Kidney epithelial cell (primary cell): ENCODE measurements around the gene DMRT1. TPM values are rescaled to one million over a fixed set of nuclear protein-coding genes. Genes with fewer than 3 reads are reported as not detected.

Experiments
- DNase-seq: peaks from one replicate; pipeline ENCODE4 v3.0.0-alpha.2; 2010; ENCODE audit warnings: low read depth
- H3K27me3 ChIP-seq: 2 replicates; pipeline ENCODE4 v1.6.0; 2011; ENCODE audit warnings: low read length; ENCODE audit not compliant: control insufficient read depth, insufficient read depth
- H3K36me3 ChIP-seq: 2 replicates; pipeline ENCODE4 v1.5.1; 2011; ENCODE audit warnings: low read length; ENCODE audit not compliant: control insufficient read depth, insufficient read depth
- H3K4me3 ChIP-seq: 2 replicates; pipeline ENCODE4 v1.5.1; 2011; ENCODE audit warnings: low read depth, mild to moderate bottlenecking, control low read depth, low read length
- total RNA-seq: library from RNA; depleted of rRNA; stranded (reverse); fragments of >200 nt; gene quantifications from 2 replicates; pipeline ENCODE4 v1.2.3, GENCODE V29; 2015
- TF ChIP-seq, protein P1 (sequence below): IDR thresholded peaks from 2 replicates; pipeline ENCODE4 v1.5.1; 2011; ENCODE audit warnings: mild to moderate bottlenecking, moderate library complexity, low read length, control low read depth, inconsistent platforms; ENCODE audit not compliant: insufficient read depth, poor library complexity, severe bottlenecking

DMRT1 gene
- total RNA-seq, 1 donor from 2014 or later: 0.08 TPM

- H3K27me3 ChIP-seq: no peaks in the 10 kb centered on the region
- DNase-seq: no peak
- no peaks in the 10 kb centered on the region for H3K36me3 ChIP-seq
- no peak overlapping the region for H3K4me3 ChIP-seq
- TF ChIP-seq, protein P1, sequence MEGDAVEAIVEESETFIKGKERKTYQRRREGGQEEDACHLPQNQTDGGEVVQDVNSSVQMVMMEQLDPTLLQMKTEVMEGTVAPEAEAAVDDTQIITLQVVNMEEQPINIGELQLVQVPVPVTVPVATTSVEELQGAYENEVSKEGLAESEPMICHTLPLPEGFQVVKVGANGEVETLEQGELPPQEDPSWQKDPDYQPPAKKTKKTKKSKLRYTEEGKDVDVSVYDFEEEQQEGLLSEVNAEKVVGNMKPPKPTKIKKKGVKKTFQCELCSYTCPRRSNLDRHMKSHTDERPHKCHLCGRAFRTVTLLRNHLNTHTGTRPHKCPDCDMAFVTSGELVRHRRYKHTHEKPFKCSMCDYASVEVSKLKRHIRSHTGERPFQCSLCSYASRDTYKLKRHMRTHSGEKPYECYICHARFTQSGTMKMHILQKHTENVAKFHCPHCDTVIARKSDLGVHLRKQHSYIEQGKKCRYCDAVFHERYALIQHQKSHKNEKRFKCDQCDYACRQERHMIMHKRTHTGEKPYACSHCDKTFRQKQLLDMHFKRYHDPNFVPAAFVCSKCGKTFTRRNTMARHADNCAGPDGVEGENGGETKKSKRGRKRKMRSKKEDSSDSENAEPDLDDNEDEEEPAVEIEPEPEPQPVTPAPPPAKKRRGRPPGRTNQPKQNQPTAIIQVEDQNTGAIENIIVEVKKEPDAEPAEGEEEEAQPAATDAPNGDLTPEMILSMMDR: no peak
Measured at GRCh38 chr9:947985-948384, 106.5 kb downstream of the DMRT1 start.

DNA sequence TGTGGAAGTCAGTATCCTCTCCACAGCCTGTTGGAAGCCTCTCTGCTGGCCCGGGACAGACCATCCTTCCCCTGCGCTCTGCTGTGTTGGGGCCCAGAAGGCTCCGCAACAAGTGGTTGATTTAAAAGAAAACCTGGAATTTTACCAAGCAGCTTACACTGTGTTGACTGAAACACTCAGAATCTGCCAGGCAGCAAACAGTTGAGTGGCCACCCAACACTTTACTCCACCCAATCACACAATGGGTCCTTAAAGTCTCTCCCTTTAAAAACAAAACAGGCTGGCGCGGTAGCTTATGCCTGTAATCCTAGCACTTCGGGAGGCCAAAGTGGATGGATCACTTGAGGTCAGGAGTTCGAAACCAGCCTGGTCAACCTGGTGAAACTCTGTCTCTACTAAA is 107.0 kb downstream of the DMRT1 start:
- H3K4me3 ChIP-seq: no peak overlapping the region
- TF ChIP-seq, protein P1: no peak
- no peaks in the 10 kb centered on the region for H3K27me3 ChIP-seq
- no peaks in the 10 kb centered on the region for H3K36me3 ChIP-seq
- no peak for DNase-seq

DNA sequence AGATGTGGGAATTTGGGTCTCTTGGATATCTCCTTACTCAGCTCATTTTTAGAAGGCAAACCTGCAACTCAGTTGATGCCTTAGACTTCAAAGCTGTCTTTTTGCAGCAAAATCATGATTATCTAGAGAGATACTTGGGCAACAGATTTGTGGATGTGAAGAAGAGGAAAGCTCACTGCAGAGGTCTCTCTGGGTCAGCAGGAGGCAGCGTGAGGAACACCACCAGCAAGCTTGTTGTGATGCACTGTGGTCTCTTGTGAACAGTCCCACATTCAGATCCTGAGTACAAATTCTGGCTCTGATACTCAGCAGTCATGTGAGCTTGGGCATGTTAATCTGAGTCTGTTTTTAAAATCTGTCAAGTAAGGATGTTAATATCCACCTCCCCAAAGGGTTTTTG is 108.6 kb downstream of the DMRT1 start:
- Histone ChIP-seq H3K4me3 (no peak overlapping the region), H3K36me3 (no peaks in the 10 kb centered on the region), H3K27me3 (no peaks in the 10 kb centered on the region)
- no peak for DNase-seq
- TF ChIP-seq, protein P1: no peak

GRCh38 chr9:952546-952945 is 111.0 kb downstream of the DMRT1 start:
- no peak overlapping the region for H3K4me3 ChIP-seq
- TF ChIP-seq, protein P1: no peak
- no peaks in the 10 kb centered on the region for H3K36me3 ChIP-seq
- H3K27me3 ChIP-seq: no peaks in the 10 kb centered on the region
- no peak for DNase-seq

DNA sequence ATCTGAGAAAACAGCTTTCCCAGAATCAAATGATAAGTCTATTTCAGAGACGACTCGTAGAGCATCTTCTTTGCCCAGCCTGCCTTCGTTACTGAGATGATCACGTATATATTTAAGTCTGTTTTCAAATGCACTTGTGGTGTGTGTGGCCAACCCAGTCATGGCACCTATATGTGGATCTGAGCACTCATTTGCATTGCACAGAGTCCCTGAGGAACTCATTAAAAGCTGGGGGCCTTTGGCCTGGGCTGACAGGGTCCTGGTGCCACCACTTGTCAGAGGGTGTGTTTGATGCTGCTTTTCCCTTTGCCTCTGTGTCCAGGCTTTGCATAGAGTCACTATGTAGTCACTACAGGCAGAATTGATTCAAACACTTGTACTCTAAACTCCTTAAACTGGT is 117.6 kb downstream of the DMRT1 start:
- no peaks in the 10 kb centered on the region for H3K27me3 ChIP-seq
- no peaks in the 10 kb centered on the region for H3K36me3 ChIP-seq
- H3K4me3 ChIP-seq: no peak overlapping the region
- TF ChIP-seq, protein P1: no peak
- DNase-seq: no peak

GRCh38 chr9:959914-960313 is 118.4 kb downstream of the DMRT1 start:
- TF ChIP-seq, protein P1: no peak
- no peak for DNase-seq
- Histone ChIP-seq H3K27me3 (no peaks in the 10 kb centered on the region), H3K36me3 (no peaks in the 10 kb centered on the region), H3K4me3 (no peak overlapping the region)
